Measurements from ENCODE around the gene RGMB.

RGMB gene

DNA sequence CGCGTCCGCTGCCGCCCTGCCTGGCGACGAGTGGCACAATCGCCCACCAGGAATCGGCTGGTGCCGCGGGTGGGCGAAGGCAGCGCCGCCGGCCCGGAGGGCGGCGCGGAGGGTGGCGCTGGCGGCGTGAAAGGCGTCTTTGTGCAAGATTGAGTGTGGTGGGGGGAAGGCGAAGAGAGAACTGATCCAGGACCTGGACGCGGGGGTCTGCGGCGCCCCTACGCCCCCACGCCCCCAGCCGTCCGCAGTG is 4.6 kb upstream of the RGMB start:
- DNase-seq = no peak

DNA sequence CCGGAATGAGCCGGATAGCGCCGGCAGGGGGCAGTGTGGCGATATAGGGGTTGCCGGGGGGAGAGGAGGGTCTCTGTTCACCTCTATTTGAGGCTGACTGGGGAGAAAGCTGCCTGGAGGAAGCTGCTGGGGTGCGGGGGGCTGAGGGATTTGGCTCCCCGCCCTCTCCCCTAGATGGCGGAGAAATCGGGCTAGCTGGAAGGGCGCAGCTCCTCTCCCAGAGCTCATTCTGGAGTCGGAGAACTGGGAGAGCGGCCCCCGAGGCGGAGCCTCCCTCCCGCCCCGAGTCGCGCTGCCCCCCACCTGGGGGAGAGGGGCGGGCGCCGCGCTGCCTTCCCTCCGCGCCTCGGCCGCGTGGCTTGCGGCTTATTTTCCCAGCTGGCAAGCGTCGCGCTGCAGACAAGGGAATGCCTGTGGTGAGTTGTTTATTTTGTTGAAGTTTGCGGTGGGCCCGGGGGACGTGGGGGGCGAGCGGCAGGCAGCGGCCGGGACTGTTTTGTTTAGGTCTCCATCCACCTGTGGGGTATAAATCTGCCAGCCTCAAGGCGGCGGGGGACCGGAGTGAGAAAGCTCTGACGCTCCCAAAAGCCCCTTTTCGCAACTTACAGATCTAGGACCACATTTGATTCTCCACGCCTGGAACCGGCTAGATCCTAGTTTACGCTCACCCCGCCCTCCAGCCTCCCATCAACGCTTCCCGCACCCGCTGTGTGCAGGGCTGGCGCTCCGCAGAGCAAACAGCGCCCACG is 4.1 kb upstream of the RGMB start:
- peak; percentile 12 for DNase-seq

DNA sequence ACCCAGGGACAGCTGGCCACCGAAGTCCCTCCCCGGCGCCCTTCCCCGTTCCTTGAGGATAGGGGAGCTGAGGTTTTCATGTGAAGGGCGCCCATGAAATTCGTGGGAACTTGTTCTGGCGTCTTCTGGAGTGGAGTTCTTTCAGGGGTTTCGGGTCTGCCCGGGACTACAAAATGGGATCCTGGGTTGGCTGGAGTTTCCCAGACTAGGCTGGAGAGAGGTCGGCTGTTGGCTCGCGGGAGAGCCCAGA is 3.6 kb upstream of the RGMB start:
- DNase-seq = peak; percentile 30

DNA sequence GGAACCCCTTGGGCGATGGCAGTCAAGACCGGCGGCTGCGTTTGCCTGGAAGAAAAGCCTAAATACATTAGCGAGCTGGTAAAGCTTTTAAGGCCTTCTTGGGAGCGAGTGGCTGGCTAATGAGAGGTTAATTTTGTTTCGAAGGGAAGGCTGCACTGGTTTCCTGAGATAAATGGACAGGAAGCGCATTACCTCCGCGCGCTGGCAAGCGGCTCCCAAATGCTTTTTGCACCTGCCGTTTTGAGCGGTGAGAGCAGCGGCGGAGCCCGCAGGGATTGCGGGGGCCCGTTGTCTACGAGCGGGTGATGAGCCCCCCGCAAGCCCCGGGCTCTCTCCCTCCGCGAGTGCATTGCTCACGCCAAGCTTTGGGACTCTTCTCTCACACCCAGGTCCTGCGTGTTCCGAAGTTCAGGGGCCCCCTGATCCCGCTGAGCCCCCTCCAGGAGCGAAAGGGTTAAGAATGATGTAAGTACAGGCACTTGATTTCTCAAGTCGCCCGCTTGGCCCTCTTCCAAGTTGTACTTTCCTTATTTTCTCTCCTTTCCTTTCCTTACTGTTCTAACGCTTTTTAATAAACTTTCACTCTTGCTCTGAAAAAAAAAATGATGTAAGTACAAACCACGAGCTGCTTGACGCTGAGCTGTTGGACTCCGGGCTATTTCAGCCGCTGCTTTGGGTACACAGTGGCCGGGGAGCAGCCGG is 3.1 kb upstream of the RGMB start:
- no peak for DNase-seq

DNA sequence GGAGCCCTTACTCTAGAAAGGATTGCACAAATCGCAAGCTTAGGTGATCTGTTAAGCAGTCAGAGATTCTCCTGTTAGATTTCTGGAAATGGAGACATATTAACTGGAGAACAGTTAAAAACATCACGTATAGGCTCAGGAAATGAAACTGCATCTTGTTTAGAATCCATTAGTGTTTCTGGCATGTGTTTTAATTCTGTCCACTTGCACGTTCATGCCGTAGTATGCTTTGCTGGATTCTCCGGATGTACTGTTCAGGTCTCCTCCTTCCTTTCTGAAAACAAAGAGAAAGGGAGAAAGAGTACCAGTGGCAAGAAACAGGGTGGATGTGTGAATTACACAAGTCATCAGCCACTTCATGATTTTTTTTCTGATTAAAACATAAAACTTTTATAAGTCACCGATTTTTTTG is 2.5 kb upstream of the RGMB start:
- no peak for DNase-seq

DNA sequence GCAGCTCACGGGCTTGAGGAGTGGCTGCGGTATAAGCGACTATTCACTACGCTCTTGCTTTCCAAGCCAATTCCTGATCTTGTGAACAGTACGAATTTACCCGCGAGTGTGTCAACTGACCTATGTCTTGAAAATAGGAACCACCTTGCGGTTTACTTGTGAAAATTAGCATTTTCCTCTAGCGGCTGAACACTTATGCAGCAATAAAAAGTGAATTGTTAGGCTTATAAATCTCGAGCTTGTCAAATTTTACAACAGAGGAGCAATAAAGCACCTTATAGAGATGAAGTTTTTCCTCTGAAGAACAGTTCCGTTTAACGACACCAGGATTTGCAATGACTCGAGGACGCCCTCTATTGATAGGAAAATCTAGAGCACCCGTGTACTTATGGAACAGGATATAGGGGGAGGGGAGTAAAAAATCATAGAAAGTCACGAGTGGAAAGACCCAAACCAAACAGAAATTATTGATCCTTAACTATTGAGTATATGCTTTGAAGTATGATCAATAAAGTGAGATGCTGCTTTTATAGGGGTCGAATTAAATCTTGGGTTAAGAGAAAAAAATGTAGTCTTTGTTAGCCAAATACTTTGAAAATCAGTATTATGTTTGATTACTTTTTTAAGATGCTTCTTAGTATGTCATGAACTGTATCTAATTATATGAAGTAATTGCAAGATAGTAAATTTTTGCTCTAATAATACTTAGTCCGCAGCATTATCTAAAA is 1.9 kb upstream of the RGMB start:
- DNase-seq = peak; percentile 82

DNA sequence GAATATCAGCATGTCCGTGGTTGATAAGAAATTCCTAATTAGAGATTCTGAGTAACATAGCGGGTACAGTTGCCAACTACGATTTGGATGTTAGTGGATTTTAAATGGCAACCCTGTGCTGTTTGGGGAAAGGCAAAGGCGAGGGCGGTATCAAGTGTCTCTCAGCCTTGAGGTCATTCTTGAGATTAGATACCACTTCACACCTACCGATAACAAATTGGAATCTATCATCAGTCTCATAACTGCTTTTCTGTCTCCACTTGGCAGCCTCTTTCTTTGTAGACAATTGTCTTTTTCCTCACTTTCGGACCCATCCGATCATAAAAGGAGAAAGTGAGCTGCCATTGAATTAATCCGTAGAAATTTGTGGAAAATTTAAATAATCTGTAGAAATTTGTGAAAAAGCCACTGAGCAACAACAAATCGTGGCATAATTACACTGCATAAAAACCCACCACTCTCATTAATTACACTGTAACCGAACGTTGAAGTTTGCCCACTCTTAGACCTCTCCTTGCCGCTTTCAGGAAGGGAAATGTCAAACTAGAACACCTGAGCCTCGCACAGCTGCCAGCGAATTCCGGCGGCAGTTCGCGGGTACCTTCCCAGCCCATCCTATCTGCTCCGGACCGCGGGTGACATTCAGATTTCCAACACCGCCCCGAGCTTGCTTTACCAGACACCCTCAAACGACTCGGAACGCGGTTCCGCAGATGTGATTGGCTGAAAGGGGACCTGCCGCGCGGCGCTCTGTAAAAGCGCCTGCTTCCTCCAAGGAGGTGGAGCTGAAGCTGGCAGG is 849 bp upstream of the RGMB start:
- DNase-seq = peak; percentile 87

DNA sequence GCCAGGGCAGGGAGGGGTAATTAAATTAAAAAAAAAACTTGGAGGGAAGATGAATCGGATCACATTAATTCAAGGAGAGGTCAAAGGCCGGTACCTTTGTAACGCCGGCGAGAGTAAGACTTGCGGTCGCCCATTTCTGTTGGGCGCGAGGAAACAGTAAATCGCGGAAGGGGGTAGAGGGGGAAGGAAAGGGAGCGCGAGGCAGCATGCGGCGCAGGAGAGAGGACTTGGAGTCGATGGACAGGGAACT is 324 bp upstream of the RGMB start:
- no peak for DNase-seq

DNA sequence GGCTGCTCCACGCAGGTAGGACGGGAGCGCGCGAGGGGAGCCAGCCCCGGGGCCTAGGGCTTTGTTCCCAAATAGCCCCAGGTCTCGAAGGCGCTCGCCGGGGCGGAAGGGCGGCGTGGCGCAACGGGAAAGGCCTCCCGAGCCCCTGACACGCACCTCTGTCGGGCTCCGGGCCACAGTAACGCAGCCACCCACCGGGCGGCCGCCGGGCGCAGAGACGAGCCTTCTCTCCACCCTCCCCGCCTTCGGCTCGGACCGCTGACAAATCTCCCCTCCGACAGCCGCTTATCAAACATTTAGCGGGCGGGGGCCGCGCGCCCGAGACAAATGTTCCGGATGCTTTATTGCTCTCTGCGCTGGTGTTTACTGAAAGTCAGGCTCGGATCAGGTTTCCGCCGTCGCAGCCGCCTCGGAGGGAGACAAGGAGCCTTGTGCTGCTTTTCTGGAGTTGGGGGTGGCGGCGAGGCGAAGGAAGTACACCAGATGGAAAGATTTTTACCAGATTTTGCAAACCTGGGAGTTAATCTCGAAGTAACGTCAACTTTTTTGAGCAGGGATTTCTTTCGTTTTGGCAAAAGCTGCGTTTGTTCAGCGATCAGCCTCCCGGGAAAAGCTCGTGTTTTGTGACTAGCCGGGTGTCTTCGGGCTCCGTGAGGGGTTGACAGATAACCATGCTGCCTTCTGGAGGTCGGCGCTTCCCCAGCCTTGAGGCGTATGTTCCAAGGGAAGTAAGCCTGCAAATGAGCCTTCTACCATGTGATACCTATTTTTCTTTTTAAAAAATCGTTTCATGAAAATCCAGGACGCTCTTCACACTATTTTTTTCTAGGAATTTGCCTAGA is 950 bp downstream of the RGMB start:
- no peak for DNase-seq

DNA sequence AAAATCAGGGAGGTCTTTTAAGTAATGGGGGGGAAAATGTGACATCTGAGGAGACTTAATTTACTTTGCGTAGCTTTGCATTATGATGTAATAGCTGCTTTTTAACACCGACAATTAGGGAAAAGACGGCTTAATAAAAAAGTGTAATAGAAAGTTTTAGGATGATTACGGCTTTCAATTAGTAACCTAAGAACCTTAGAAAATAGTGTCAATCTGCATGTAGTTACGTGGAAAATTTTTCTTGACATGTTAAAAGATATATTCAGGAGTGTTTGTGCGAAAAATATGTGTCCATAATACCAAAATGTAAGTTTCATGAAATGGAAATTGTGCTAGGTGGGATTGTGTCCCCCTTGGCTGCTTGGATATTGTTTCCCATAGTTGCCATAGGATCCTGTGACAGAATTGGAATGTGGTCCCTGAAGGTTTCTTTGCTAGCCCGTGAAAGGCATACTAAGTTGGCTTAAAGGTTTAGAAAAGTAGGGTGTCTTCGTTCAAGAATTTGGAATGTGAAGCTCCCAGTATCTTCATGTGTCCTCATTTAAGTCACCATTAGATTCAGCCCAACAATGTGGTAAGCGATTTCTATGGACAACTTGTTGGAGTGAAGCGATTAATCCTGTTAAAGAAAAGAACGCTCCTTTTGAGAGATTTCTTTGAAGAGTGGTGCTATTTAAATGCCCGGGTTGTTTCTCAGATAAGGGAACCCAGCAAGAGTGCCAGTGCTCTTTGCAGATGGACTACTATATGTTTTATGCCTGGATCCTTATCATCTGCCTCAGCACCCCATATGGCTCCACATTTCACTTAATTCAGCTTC is 2.0 kb downstream of the RGMB start:
- no peak for DNase-seq

DNA sequence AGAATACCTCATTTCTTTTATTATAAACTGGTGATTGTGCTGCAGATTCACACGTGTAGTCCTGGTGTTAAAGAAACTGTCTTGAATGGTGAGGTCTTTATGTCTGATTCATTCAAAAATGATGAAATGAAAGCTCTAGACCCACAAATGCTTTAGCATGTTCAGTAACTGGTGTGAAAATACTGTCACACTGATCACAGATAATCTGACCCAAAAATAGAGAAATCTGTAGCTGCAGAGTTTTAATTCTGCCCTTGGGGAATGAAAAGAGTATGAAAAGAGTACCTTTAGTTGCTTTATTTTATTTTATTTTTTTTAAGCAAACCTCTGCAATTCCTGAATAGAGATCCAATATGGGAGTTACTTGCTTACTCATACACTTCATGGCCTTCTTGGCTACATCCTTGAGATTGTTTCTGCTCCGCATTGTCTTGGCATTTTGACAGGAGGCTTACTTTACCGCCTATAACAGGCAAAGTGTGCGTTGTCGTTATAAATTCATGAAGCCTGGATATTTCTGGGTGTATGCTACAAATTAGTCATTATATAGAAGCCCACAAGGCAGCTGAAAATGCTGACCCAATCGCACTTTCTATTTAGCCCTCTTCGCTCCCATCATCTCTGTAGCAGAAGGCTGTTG is 2.7 kb downstream of the RGMB start:
- no peak for DNase-seq

DNA sequence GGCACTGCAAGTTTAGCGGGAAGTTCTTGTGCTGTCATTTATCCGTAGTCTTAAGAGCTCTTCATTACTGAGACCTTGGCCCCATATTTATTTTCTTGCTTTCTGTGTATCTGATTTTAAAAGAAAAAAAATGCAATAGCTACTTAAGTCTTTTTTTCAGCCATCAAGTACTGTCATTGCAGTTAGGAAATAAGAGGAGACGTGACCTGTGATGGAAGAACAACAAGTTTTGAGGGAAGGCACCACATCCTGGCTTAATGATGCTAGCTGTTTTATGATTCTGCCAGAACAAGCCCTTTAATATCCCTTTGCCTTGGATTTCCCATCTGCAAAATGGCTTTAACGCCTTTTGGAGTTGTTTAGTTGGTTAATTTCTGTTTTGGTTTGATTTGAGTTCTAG is 3.8 kb downstream of the RGMB start:
- DNase-seq = no peak

DNA sequence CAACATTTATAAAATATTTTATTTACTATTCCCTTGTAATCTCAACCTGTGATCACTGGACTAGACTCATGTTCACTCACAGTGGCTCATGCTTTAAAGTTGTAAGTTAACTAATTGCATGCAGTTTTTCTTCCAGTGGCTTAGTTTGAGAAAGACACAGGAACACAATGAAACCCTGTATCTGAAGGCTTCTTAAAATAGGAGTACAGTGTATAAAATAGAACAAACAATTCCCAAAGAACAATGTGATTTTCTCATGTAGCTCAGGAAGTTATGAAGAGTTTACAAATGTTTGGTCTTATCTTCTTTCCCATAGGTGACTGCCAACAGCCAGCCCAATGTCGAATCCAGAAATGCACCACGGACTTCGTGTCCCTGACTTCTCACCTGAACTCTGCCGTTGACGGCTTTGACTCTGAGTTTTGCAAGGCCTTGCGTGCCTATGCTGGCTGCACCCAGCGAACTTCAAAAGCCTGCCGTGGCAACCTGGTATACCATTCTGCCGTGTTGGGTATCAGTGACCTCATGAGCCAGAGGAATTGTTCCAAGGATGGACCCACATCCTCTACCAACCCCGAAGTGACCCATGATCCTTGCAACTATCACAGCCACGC is 5.9 kb downstream of the RGMB start:
- no peak for DNase-seq

DNA sequence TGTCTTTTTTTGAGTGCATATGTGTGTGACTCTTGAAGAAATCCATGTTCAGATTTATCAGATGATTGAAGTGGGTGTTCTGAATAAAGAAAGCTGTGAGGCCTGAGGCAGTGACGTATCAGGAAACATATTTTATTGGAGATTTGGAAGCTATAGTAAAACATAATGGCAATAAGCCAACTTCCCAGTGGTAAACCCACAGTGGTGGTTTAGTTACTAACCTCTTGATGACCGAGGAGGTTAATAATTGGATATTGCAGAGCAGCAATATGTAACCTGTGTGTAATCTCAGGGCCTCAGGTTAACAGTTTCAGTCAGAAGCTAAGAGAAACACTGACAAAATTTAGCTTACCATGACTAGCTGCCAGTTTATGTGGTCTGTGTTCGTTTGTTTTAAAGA is 6.9 kb downstream of the RGMB start:
- no peak for DNase-seq

DNA sequence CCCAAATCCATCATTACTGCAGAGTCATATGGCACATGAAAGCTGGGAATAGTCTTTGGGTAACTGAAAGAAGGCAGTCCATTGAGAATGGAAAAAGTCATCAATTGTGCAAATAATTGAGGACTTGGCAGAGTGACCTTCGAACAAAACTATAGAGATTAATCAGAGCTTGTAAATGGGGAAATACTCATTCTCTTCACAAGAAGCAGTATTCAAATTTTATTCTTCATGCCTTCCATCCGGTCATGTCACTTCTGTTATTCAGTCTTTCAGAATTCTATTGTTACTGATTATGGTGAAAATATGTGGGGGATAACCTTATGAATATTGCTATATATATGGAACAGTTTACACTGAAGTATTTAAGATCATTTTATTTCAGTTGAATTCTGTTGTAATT is 8.1 kb downstream of the RGMB start:
- no peak for DNase-seq

DNA sequence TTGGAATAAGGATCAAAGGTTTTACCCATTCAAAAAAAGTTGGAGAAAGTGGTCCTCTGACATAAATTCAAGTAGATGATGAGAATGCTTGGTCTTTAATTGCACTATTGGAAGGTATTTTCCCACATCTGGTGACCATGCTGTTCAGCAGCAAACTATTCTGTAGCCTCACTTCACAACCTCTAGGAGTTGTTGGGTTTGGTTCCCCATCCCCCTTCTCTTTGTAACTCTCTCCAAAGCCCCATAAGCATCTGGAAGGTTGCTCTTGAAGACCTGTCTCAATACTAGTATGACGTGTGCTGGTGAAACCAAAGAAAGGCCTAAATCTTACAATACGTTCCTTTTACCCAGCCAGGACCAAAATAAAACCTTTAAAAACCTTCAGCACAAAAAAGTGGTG is 8.5 kb downstream of the RGMB start:
- DNase-seq = no peak

DNA sequence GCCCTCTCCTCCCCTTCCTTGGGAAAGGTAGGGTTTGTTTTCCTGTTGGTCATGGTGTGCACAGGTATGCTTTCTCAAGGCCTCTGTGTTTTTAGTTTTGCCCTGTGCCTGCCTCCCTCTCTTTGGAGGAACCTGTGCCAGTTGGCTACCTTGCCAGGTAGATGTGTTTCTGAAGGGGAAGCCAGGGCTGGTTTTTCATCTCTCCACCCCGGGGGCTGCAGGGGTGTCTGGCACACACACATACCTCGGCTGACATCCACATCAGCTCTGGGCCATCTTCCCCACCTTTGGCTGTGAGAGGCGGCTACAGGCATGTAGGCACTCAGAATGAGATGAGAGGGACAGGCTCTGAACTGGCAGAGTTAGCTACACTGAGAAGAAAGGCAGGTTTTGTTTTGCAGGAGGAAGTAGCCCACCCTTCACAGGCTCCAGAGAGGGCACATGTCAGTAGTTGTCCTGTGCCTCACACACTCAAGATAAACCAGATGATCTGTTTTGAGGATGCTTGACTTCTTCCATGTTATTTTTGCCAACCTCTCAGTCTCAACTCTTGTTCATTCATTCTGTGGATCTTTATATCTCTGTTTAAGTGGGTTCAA is 9.7 kb downstream of the RGMB start:
- no peak for DNase-seq

DNA sequence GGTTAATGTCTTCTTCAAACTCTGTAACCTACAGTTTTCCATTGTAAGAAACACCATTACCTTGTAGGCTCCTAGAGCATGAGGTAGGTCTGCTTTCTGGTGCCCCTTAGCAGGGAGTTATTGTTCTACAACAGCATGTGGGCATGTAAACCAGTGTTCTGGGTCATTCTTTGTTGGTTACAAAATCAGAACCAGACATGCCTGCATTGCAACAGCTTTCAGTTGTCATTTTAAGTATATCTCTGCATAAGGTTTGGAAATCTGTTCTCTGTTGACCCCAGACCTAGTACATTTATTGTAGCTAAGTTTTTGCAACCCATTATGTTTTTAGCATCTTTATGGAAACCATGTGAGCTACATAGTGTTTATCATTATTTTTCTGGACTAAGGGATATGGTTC is 10.9 kb downstream of the RGMB start:
- DNase-seq = no peak

DNA sequence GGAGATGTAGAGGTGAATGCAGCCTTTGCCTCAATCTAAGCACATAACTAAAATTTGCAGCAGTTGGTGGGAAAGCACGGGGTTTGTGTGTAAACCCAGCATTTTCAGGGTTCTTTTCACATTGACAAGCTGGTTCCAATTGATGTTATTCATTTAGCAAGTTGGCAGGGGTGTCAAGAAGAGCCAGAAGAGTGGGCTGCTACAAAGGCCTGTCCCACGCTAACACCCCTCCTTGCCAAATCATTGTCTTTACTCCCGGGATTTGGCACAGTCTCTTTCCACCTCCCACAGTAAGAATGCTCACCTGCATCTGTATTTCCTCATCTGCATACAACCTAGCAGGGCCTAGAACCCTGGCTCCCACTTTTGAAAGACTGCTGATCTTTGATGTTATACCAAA is 11.8 kb downstream of the RGMB start:
- DNase-seq = no peak

DNA sequence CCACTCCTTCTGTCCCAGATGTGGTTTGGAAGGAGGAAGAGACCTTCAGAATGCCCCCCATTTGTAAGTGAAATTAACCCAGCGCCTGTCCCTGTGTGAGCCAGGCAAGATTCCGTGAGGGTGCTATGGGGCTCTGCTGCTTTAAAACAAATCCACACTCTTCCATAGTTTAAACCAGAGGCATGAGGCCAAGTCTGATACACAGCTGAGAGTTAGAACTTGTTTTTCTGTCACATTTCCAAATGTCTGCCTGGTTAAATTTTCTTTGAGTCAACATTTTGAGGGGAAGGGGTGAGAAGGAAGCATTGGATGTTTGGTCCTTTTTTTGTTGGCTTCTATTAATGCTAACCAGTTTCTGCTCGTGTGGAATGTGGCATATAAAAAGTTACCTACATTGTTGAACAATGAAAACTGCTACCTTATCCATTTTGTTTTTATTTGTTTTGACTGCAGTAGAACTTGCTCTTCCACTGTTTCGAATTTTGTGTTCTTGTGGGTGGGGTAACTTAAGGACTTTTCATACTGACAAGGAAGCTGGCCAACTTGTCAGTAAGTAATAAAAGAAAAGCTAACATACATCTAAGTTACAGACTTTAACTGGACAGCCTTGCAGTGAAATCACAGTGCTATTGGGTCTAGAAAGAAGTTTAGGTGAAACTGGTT is 12.9 kb downstream of the RGMB start:
- no peak for DNase-seq

Data from NCI-H446 treated with DMSO at 0.1 percent for 48 hours (cell line).